ENCODE data around the gene FANCE. TPM values are rescaled to one million over a fixed set of nuclear protein-coding genes. Genes with fewer than 3 reads are reported as not detected.

FANCE gene
- total RNA-seq, 1 donor from 2014 or later: 7.8 TPM

- Mint-ChIP-seq H3K4me1 (ENCODE audit: unreplicated experiment) (peaks cover 8% of the 10 kb centered on the region), H3K4me3 (ENCODE audit: unreplicated experiment) (no peak overlapping the region), H3K9me3 (ENCODE audit: unreplicated experiment) (no peaks in the 10 kb centered on the region), H3K27ac (ENCODE audit: unreplicated experiment) (no peak overlapping the region), H3K27me3 (ENCODE audit: unreplicated experiment) (no peaks in the 10 kb centered on the region), H3K36me3 (ENCODE audit: unreplicated experiment) (peaks cover 14% of the 10 kb centered on the region)
- no peak for TF ChIP-seq CTCF (IDR thresholded peaks at IDR 0.05)
- no peak for DNase-seq (ENCODE audit: extremely low spot score, unreplicated experiment)
These were observed 26.1 kb downstream of the FANCE start for GRCh38 chr6:35478259-35478658.

GRCh38 chr6:35480176-35480575 lies 28.0 kb downstream of the FANCE start:
- no peak for DNase-seq (ENCODE audit: extremely low spot score, unreplicated experiment)
- TF ChIP-seq CTCF (IDR thresholded peaks at IDR 0.05): no peak
- Mint-ChIP-seq H3K27ac (ENCODE audit: unreplicated experiment) (no peak overlapping the region), H3K4me1 (ENCODE audit: unreplicated experiment) (peaks cover 11% of the 10 kb centered on the region), H3K9me3 (ENCODE audit: unreplicated experiment) (no peaks in the 10 kb centered on the region), H3K4me3 (ENCODE audit: unreplicated experiment) (no peak overlapping the region), H3K36me3 (ENCODE audit: unreplicated experiment) (peaks cover 12% of the 10 kb centered on the region), H3K27me3 (ENCODE audit: unreplicated experiment) (no peaks in the 10 kb centered on the region)

DNA sequence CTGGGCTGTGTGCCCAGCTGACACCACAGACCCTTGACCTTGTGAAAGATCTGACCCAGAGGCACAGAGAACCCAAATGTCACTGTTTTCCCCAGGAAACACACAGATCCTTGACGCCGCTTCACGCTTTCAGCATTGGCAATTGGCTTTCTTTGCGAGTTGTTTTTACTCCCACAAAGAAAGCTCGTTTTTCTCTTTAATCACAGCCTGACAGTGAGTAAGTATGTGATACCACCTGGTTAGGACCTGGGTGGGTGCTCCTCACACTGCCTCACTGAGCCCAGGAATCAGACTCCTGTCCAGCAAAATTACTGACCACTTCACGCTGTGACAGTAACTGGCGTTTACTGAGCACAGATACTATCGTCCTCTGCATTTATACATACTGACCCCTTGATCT lies 29.1 kb downstream of the FANCE start:
- no peak for DNase-seq (ENCODE audit: extremely low spot score, unreplicated experiment)
- H3K4me3 Mint-ChIP-seq (ENCODE audit: unreplicated experiment): no peak overlapping the region

DNA sequence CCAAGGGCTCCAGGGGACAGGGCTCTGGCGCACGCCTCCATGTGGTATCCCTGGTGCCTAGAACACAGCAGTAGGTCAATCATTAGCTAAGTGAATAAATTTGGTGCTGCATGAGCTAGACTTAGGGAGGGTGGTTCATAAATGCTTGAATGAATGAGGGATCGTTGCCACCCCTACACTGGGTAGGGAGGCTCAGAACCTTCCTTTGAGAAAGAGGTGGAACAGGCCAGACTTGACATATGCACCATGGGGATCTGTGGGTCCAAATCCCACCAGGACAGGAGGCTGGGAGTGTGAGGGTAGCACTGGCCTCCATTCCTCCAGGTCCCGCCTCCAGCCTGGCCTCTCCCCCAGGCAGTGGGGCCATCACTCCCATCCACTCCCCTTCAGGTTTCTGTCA lies 30.9 kb downstream of the FANCE start:
- Mint-ChIP-seq H3K4me3 (ENCODE audit: unreplicated experiment) (no peak overlapping the region), H3K27me3 (ENCODE audit: unreplicated experiment) (no peaks in the 10 kb centered on the region), H3K36me3 (ENCODE audit: unreplicated experiment) (peaks cover 14% of the 10 kb centered on the region), H3K4me1 (ENCODE audit: unreplicated experiment) (peaks cover 31% of the 10 kb centered on the region), H3K27ac (ENCODE audit: unreplicated experiment) (no peak overlapping the region), H3K9me3 (ENCODE audit: unreplicated experiment) (no peaks in the 10 kb centered on the region)
- DNase-seq (ENCODE audit: extremely low spot score, unreplicated experiment): no peak
- TF ChIP-seq CTCF (IDR thresholded peaks at IDR 0.05): no peak

More for the DNA sequence above, 29.1 kb downstream of the FANCE start:
- Mint-ChIP-seq H3K27ac (ENCODE audit: unreplicated experiment) (peak overlapping the region; percentile 61), H3K9me3 (ENCODE audit: unreplicated experiment) (no peaks in the 10 kb centered on the region), H3K36me3 (ENCODE audit: unreplicated experiment) (peaks cover 15% of the 10 kb centered on the region), H3K4me1 (ENCODE audit: unreplicated experiment) (peaks cover 17% of the 10 kb centered on the region), H3K27me3 (ENCODE audit: unreplicated experiment) (no peaks in the 10 kb centered on the region)
- TF ChIP-seq CTCF (IDR thresholded peaks at IDR 0.05): no peak

DNA sequence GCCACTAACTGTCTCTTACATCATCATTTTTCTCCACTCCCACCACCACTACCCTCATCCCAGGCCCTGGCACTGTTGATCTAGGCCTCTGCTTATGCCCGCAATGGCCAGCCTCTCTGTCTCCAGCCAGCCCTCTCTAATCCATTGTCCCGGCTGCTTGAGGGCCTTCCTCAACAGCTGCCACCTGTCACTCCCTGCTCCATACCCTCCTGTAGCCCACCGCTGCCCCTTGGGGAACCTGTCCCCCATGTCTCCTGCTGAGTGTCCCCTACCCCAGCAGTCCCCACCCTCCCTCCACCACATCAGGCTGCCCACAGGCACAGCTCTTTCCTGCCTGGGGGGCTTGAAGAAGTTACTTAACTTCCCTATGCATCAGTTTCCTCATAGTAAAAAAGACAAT lies 31.4 kb downstream of the FANCE start:
- Mint-ChIP-seq H3K9me3 (ENCODE audit: unreplicated experiment) (no peaks in the 10 kb centered on the region), H3K27me3 (ENCODE audit: unreplicated experiment) (no peaks in the 10 kb centered on the region), H3K4me3 (ENCODE audit: unreplicated experiment) (no peak overlapping the region), H3K4me1 (ENCODE audit: unreplicated experiment) (peaks cover 35% of the 10 kb centered on the region), H3K27ac (ENCODE audit: unreplicated experiment) (no peak overlapping the region), H3K36me3 (ENCODE audit: unreplicated experiment) (peaks cover 10% of the 10 kb centered on the region)
- TF ChIP-seq CTCF (IDR thresholded peaks at IDR 0.05): no peak
- DNase-seq (ENCODE audit: extremely low spot score, unreplicated experiment): no peak
